Neural progenitor cell (in vitro differentiated cells): ENCODE measurements around the gene SLC6A11.

Experiments used
- CTCF ChIP-seq: fragments of 200-600 bp; sonication (generic); IDR thresholded peaks from 2 replicates; pipeline ENCODE4 v1.5.1; 2017; ENCODE audit warnings: antibody characterized with exemption, mild to moderate bottlenecking
- EZH2 ChIP-seq: fragments of 200-600 bp; sonication (generic); IDR thresholded peaks from 2 replicates; pipeline ENCODE4 v1.6.1; 2017; ENCODE audit warnings: antibody characterized with exemption, mild to moderate bottlenecking, moderate library complexity
- EZH2phosphoT487 ChIP-seq: fragments of 200-600 bp; sonication (generic); IDR thresholded peaks from 2 replicates; pipeline ENCODE4 v1.6.1; 2017; ENCODE audit warnings: antibody characterized with exemption

GRCh38 chr3:10977892-10978510, 162.0 kb downstream of the SLC6A11 start:
- TF ChIP-seq CTCF = no peak
- TF ChIP-seq EZH2 = no peak
- TF ChIP-seq EZH2phosphoT487 = no peak
